Activated T-helper 1 cell treated with anti-CD3 and anti-CD28 coated beads, Interleukin-12 subunit alpha, Interleukin-12 subunit beta, Interleukin-2, Interleukin-4 antibody, amounts not matched to agents 30 ng/mL and 10 ng/mL and 1 ng/mL, durations not matched to agents 14 hours and 24 hours and 36 hours (primary cell): ENCODE data around the gene PLA2G3. TPM values are rescaled to one million over a fixed set of nuclear protein-coding genes. Genes with fewer than 3 reads are reported as not detected.
A peak's percentile ranks its signal among the peaks of the same experiment; 100 is the strongest.

Experiments used
- DNase-seq: peaks from one replicate; pipeline ENCODE4 v3.0.0; 2021; ENCODE audit warnings: low spot score
- H3K27ac Mint-ChIP-seq: one replicate; pipeline ENCODE4 v1.8.0; 2021; ENCODE audit warnings: mild to moderate bottlenecking, mixed read lengths
- H3K27me3 Mint-ChIP-seq: one replicate; pipeline ENCODE4 v1.8.0; 2022; ENCODE audit warnings: mild to moderate bottlenecking, moderate library complexity, mixed read lengths; ENCODE audit not compliant: insufficient read depth
- H3K36me3 Mint-ChIP-seq: one replicate; pipeline ENCODE4 v1.8.0; 2021; ENCODE audit warnings: low read depth, mixed read lengths
- H3K4me1 Mint-ChIP-seq: one replicate; pipeline ENCODE4 v1.8.0; 2021; ENCODE audit warnings: low read depth, mixed read lengths
- H3K4me3 Mint-ChIP-seq: one replicate; pipeline ENCODE4 v1.8.0; 2021; ENCODE audit warnings: mild to moderate bottlenecking, moderate library complexity, mixed read lengths
- H3K9me3 Mint-ChIP-seq: one replicate; pipeline ENCODE4 v1.8.0; 2021; ENCODE audit warnings: mixed read lengths
- intact Hi-C: fragments of 100-400 bp; cut with micrococcal nuclease; formaldehyde crosslinking; loops from one replicate; pipeline ENCODE4 v1.15.1; 2024
- total RNA-seq: library from RNA; stranded (reverse); gene quantifications from 2 replicates; pipeline ENCODE4 v1.2.3, GENCODE V29; 2022

PLA2G3 gene
- total RNA-seq, 1 donor from 2014 or later, result not detected

DNA sequence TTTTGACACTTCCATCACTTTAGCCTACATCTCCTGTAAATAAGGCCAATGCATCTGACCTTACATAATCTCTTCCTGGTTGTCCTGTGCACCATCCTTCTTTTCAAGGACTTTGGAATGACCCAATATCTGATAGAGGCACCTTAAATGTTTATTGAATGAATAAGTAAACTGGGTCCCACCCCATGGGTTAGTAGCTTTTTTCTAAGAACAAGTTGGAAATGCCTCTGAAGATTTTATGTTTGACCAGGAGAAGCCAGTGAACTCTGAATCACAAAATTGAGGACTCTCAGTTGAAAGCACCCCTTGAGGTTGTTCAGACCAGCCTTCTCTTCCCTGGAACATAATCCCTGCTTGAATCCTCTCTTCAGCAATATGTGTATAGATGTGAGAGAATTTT, 21.1 kb upstream of the PLA2G3 start:
- no peak for DNase-seq
- intact Hi-C loops, result loop anchor here (2.0 to 5.0 kb wide), 3 partner anchors 71 to 186 kb away; partner anchors contain the start of genes PATZ1 and PIK3IP1
- Mint-ChIP-seq H3K4me1 (peaks cover 43% of the 10 kb centered on the region), H3K4me3 (peak overlapping the region; percentile 100), H3K27ac (no peak overlapping the region), H3K27me3 (peaks cover 15% of the 10 kb centered on the region), H3K36me3 (peaks cover 16% of the 10 kb centered on the region), H3K9me3 (no peaks in the 10 kb centered on the region)

DNA sequence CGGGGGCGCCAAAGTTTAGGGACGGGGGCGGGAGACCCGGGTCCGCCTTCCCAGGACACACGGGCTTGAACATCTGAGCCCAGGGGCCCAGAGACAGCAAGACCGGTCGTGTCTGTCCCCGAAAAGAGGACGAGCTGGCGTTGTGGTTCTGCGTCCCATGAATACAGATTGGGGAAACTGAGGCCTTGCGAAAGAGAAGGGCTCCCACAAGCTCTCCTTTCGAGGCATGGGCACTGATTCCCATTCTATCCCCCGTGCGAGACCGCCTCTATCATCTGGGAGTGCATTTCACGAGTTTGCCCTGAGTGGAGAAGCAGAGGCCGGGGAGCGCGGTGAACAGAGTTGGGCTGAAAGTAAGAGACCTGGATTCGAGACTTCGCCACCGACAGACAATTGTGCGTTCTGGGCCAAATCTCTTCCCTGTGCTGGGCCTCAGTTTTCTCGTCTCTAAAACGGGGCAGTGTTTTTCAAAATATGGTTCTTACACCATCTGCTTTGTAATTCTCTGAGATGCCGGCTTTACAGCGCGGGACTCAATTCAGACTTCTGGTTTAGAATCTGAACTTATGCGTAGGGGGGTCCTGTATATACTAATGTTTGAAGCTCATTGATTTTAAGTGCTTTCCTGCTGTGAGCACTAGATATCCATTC, 20.1 kb upstream of the PLA2G3 start:
- peak overlapping the region; percentile 95 for H3K27ac Mint-ChIP-seq
- H3K27me3 Mint-ChIP-seq, result peaks cover 15% of the 10 kb centered on the region
- peaks cover 12% of the 10 kb centered on the region for H3K36me3 Mint-ChIP-seq
- DNase-seq, result peak; percentile 9
- peak overlapping the region; percentile 100 for H3K4me3 Mint-ChIP-seq
- intact Hi-C loops, result loop anchor here (1.0 to 5.0 kb wide), 6 partner anchors 52 to 187 kb away; partner anchors contain the start of genes LIMK2, PATZ1, PIK3IP1 and SELENOM
- peaks cover 42% of the 10 kb centered on the region for H3K4me1 Mint-ChIP-seq
- H3K9me3 Mint-ChIP-seq, result no peaks in the 10 kb centered on the region

GRCh38 chr22:31155422-31155821, 15.1 kb upstream of the PLA2G3 start:
- H3K4me1 Mint-ChIP-seq, result peaks cover 15% of the 10 kb centered on the region
- H3K27me3 Mint-ChIP-seq, result peaks cover 17% of the 10 kb centered on the region
- H3K4me3 Mint-ChIP-seq, result no peak overlapping the region
- no peak for DNase-seq
- intact Hi-C loops, result no loop called here
- H3K27ac Mint-ChIP-seq, result no peak overlapping the region
- peaks cover 2% of the 10 kb centered on the region for H3K36me3 Mint-ChIP-seq
- H3K9me3 Mint-ChIP-seq, result no peaks in the 10 kb centered on the region

GRCh38 chr22:31154975-31155374, 14.7 kb upstream of the PLA2G3 start:
- H3K27ac Mint-ChIP-seq, result no peak overlapping the region
- H3K27me3 Mint-ChIP-seq, result peaks cover 15% of the 10 kb centered on the region
- no peak overlapping the region for H3K4me3 Mint-ChIP-seq
- H3K9me3 Mint-ChIP-seq, result no peaks in the 10 kb centered on the region
- DNase-seq, result no peak
- intact Hi-C loops, result no loop called here
- H3K4me1 Mint-ChIP-seq, result peaks cover 12% of the 10 kb centered on the region
- peaks cover under 1% of the 10 kb centered on the region for H3K36me3 Mint-ChIP-seq

- Mint-ChIP-seq H3K9me3 (no peaks in the 10 kb centered on the region), H3K27ac (no peak overlapping the region), H3K27me3 (peaks cover 8% of the 10 kb centered on the region), H3K36me3 (no peaks in the 10 kb centered on the region), H3K4me3 (no peak overlapping the region), H3K4me1 (no peaks in the 10 kb centered on the region)
- intact Hi-C loops, result no loop called here
- no peak for DNase-seq
These were observed 13.0 kb upstream of the PLA2G3 start for GRCh38 chr22:31153357-31153756.

DNA sequence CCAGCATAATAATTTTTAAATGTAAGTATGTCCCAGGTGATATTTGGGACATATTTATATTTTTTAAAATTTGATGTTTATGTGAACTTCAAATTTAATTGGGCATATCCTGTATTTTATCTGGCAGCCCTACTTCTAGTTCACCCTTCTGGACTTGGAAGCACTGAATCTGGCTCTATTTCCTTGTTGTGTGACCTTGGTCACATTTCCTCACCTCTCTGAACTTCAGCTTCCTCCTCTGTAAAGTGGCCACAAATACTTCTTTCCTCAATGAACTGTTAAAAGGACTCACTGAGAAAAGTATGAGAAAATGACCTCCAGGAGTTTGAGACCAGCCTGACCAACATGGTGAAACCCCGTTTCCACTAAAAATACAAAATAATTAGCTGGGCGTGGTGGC, 11.6 kb upstream of the PLA2G3 start:
- H3K9me3 Mint-ChIP-seq, result no peaks in the 10 kb centered on the region
- H3K27ac Mint-ChIP-seq, result no peak overlapping the region
- DNase-seq, result no peak
- peaks cover 4% of the 10 kb centered on the region for H3K27me3 Mint-ChIP-seq
- no peak overlapping the region for H3K4me3 Mint-ChIP-seq
- H3K36me3 Mint-ChIP-seq, result no peaks in the 10 kb centered on the region
- no peaks in the 10 kb centered on the region for H3K4me1 Mint-ChIP-seq
- intact Hi-C loops, result loop anchor here (2.0 kb wide), 1 partner anchor 209 kb away; no protein-coding TSS in a partner anchor

DNA sequence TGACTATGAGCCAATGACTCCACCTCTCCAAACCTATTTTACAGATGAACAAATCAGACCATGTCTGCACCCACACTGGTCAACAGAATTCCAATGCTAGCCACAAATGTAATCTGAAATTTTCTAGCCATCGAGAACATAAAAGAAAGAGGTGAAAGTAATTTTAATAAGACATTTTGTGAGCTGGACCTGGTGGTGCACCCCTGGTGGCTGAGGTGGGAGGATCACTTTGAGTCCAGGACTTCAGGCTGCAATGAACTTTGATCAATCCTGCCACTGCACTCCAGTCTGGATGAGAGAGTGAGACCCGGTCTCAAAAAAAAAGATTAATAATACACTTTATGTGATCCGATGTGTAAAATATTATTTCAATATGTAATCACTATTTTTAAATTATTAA, 10.3 kb upstream of the PLA2G3 start:
- intact Hi-C loops, result loop anchor here (2.0 kb wide), 1 partner anchor 208 kb away; no protein-coding TSS in a partner anchor

GRCh38 chr22:31148953-31149627, 8.8 kb upstream of the PLA2G3 start:
- intact Hi-C loops, result loop anchor here (1.0 to 2.0 kb wide), 2 partner anchors 42 to 60 kb away; partner anchors contain the start of gene SELENOM
- H3K27me3 Mint-ChIP-seq, result peaks cover 2% of the 10 kb centered on the region
- H3K27ac Mint-ChIP-seq, result no peak overlapping the region
- peaks cover 3% of the 10 kb centered on the region for H3K9me3 Mint-ChIP-seq
- no peak for DNase-seq
- H3K36me3 Mint-ChIP-seq, result no peaks in the 10 kb centered on the region
- H3K4me3 Mint-ChIP-seq, result no peak overlapping the region
- peaks cover 7% of the 10 kb centered on the region for H3K4me1 Mint-ChIP-seq

More for the DNA sequence above, 10.3 kb upstream of the PLA2G3 start:
- DNase-seq, result no peak
- no peaks in the 10 kb centered on the region for H3K9me3 Mint-ChIP-seq
- H3K4me3 Mint-ChIP-seq, result no peak overlapping the region
- H3K4me1 Mint-ChIP-seq, result no peaks in the 10 kb centered on the region
- no peak overlapping the region for H3K27ac Mint-ChIP-seq
- H3K36me3 Mint-ChIP-seq, result no peaks in the 10 kb centered on the region
- peaks cover 4% of the 10 kb centered on the region for H3K27me3 Mint-ChIP-seq

DNA sequence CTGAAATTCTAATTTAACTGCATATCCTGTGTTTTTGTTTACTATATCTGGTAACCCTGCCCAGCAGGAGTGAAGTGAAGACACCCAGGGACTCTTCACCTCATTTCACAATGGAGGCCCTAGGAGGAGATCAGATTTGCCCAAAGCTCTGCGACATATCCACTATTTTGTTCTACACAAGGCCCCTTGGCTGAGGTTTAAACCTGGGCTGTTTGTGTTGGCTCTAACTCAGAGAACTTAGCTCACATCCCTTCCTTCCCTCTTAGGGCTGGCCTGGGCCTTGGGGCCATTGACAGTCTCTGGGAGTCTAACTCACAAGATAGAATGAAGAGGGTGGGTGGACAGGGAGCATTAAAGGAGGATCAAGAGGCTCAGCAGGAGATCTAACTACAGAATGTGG, 8.2 kb upstream of the PLA2G3 start:
- H3K27ac Mint-ChIP-seq, result no peak overlapping the region
- peaks cover 12% of the 10 kb centered on the region for H3K4me1 Mint-ChIP-seq
- peaks cover 2% of the 10 kb centered on the region for H3K27me3 Mint-ChIP-seq
- intact Hi-C loops, result loop anchor here (2.0 kb wide), 1 partner anchor 42 kb away; the partner anchor contains the start of gene SELENOM
- DNase-seq, result no peak
- H3K9me3 Mint-ChIP-seq, result peaks cover 3% of the 10 kb centered on the region
- no peaks in the 10 kb centered on the region for H3K36me3 Mint-ChIP-seq
- no peak overlapping the region for H3K4me3 Mint-ChIP-seq

DNA sequence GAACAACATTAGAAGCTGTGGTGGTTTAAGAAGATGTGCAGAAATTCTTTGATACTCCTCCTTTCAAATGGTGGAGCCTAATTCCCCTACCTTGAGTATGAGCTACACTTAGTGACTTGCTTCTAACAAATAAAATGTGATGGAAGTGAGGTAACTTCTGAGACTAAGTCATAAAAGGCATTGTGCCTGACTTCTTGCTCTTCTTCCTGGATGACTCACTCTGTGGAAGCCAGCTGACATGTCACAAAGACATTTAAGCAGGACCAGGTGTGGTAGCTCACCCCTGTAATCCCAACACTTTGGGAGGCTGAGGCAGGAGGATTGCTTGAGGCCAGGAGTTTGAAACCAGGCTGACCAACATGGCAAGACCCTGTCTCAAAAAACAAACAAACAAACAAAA, 3.9 kb upstream of the PLA2G3 start:
- Mint-ChIP-seq H3K9me3 (peaks cover 3% of the 10 kb centered on the region), H3K27ac (no peak overlapping the region), H3K4me3 (no peak overlapping the region), H3K4me1 (peaks cover 12% of the 10 kb centered on the region), H3K36me3 (no peaks in the 10 kb centered on the region), H3K27me3 (peaks cover 4% of the 10 kb centered on the region)
- intact Hi-C loops, result no loop called here
- DNase-seq, result no peak

- H3K4me1 Mint-ChIP-seq, result peaks cover 12% of the 10 kb centered on the region
- intact Hi-C loops, result no loop called here
- peaks cover 3% of the 10 kb centered on the region for H3K9me3 Mint-ChIP-seq
- peaks cover 4% of the 10 kb centered on the region for H3K27me3 Mint-ChIP-seq
- H3K27ac Mint-ChIP-seq, result no peak overlapping the region
- DNase-seq, result no peak
- H3K4me3 Mint-ChIP-seq, result no peak overlapping the region
- H3K36me3 Mint-ChIP-seq, result no peaks in the 10 kb centered on the region
These were observed 3.2 kb upstream of the PLA2G3 start for GRCh38 chr22:31143537-31143936.

GRCh38 chr22:31143038-31143437, 2.7 kb upstream of the PLA2G3 start:
- Mint-ChIP-seq H3K27ac (no peak overlapping the region), H3K36me3 (no peaks in the 10 kb centered on the region), H3K9me3 (peaks cover 3% of the 10 kb centered on the region), H3K27me3 (peaks cover 4% of the 10 kb centered on the region), H3K4me3 (no peak overlapping the region), H3K4me1 (peaks cover 12% of the 10 kb centered on the region)
- intact Hi-C loops, result no loop called here
- no peak for DNase-seq

- no peak overlapping the region for H3K4me3 Mint-ChIP-seq
- intact Hi-C loops, result no loop called here
- peaks cover 12% of the 10 kb centered on the region for H3K4me1 Mint-ChIP-seq
- peaks cover 4% of the 10 kb centered on the region for H3K27me3 Mint-ChIP-seq
- DNase-seq, result no peak
- peaks cover 3% of the 10 kb centered on the region for H3K9me3 Mint-ChIP-seq
- H3K27ac Mint-ChIP-seq, result no peak overlapping the region
- no peaks in the 10 kb centered on the region for H3K36me3 Mint-ChIP-seq
These were observed 2.0 kb upstream of the PLA2G3 start for GRCh38 chr22:31142285-31142684.
